ENCODE results near the gene GGA3. TPM values are rescaled to one million over a fixed set of nuclear protein-coding genes. Genes with fewer than 3 reads are reported as not detected.

Gene GGA3
- total RNA-seq, 1 experiment from 2014 or later, result 58.3 TPM

DNA sequence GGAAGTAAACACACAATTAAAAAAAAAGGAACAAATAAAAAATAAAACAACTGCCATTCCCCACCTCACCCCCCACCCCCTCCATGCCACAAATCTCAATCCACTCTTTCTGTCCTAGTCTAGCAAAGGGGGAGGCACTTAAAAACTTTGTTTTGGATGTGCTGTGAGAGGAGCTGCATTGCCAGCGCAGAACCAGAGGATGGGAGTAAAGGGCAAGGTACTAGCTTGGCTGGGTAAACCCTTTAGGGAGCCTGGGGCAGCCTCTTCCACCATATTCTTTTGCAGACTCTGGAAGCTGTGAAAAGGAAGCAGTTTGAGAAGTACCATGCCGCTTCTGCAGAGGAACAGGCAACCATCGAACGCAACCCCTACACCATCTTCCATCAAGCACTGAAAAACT, 1.6 kb upstream of the GGA3 start (continued):
- TF ChIP-seq POLR2AphosphoS5 (IDR thresholded peaks at IDR 0.05; ENCODE audit: low read depth, low read length), result no peak
- TF ChIP-seq ATF3 (IDR thresholded peaks at IDR 0.05), result no peak
- TF ChIP-seq EZH2phosphoT487 (IDR thresholded peaks at IDR 0.05; ENCODE audit: borderline replicate concordance), result no peak
- no peak for TF ChIP-seq JUND (IDR thresholded peaks at IDR 0.05)
- TF ChIP-seq, protein P1, sequence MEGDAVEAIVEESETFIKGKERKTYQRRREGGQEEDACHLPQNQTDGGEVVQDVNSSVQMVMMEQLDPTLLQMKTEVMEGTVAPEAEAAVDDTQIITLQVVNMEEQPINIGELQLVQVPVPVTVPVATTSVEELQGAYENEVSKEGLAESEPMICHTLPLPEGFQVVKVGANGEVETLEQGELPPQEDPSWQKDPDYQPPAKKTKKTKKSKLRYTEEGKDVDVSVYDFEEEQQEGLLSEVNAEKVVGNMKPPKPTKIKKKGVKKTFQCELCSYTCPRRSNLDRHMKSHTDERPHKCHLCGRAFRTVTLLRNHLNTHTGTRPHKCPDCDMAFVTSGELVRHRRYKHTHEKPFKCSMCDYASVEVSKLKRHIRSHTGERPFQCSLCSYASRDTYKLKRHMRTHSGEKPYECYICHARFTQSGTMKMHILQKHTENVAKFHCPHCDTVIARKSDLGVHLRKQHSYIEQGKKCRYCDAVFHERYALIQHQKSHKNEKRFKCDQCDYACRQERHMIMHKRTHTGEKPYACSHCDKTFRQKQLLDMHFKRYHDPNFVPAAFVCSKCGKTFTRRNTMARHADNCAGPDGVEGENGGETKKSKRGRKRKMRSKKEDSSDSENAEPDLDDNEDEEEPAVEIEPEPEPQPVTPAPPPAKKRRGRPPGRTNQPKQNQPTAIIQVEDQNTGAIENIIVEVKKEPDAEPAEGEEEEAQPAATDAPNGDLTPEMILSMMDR (IDR thresholded peaks at IDR 0.05 in 2 of 3, conservative IDR thresholded peaks at IDR 0.05 in 1 of 3; ENCODE audit: borderline replicate concordance in 1 of 3, insufficient read depth in 1 of 3, low read depth in 2 of 3, low read length in 2 of 3), result peak in 2 of 3 experiments; percentile 20 to 38; a peak in 3 of 6 replicates
- TF ChIP-seq ZNF274 (IDR thresholded peaks at IDR 0.05; ENCODE audit: low read depth, low read length), result no peak

DNA sequence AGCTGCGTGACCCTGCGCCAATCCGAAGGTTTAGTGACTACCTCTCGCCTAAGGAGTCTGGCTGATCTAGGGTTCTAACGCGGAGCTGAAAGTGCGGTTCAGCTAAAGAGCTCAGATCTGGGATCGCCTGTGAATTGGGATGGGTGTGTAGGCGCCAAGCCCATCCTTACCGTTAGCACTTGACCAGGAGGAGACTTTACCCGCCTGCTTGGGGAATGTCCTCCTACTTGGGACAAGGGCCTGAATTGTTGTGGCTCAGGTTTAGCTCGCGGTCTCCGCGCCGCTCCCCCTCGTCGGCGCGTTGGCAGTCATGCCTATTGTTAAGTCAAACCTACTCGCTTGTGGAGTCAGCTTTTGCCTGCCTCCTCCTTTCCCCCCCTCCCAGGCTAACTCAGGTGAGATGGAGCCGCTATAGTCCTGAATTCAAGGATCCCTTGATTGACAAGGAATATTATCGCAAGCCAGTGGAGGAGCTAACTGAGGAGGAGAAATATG, 753 bp upstream of the GGA3 start:
- H3K4me2 ChIP-seq (ENCODE audit: low read length), result peak overlapping the region; percentile 97
- H3K9me2 ChIP-seq (ENCODE audit: insufficient read depth), result no peaks in the 10 kb centered on the region
- no peaks in the 10 kb centered on the region for H3K9me3 ChIP-seq (ENCODE audit: control insufficient read depth in 1 of 2, insufficient read depth in 1 of 2, low read depth in 1 of 2, low read length in 2 of 2)
- H3K4me1 ChIP-seq (ENCODE audit: control insufficient read depth in 1 of 2, insufficient read depth in 2 of 2, low read length in 2 of 2), result peaks cover 17 to 26% of the 10 kb centered on the region in 2 experiments
- H3K79me2 ChIP-seq (ENCODE audit: insufficient read depth, low read length), result peaks cover 66% of the 10 kb centered on the region
- ChIA-PET POLR2A (interaction anchor here (0.6 to 3.1 kb wide), 8 partner anchors 8 to 148 kb away, joined by 3 to 29 read pairs (median 4); partner anchors contain the start of genes GRB2, MIF4GD, NUP85 and SLC25A19), CTCF (interaction anchor here (1.0 to 5.8 kb wide), 8 partner anchors 8 to 254 kb away, joined by 3 to 42 read pairs (median 4); partner anchors contain the start of genes GRB2, MIF4GD, SLC25A19 and TSEN54), RAD21 (ENCODE audit: low non-redundant PET in 1 of 2, low total read pairs in 2 of 2, uncharacterized antibody in 2 of 2, unreplicated experiment in 2 of 2) (interaction anchor here in 1 of 2 experiments (0.8 to 1.2 kb wide), 2 partner anchors 9 to 150 kb away, joined by 3 to 5 read pairs; partner anchors contain the start of gene MIF4GD)
- BruUV-seq (replicated peaks), result TSS peak; percentile 61
- H3K27ac ChIP-seq (ENCODE audit: low read depth, low read length), result peak overlapping the region; percentile 80
- no peaks in the 10 kb centered on the region for H4K20me1 ChIP-seq (ENCODE audit: insufficient read depth)
- peaks cover 18 to 39% of the 10 kb centered on the region in 2 experiments; a peak in 3 of 4 replicates for H3K36me3 ChIP-seq (ENCODE audit: control insufficient read depth in 1 of 2, insufficient read depth in 2 of 2, low read length in 2 of 2)
- no peaks in the 10 kb centered on the region for H3K27me3 ChIP-seq (ENCODE audit: insufficient read depth, low read length)
- ATAC-seq (peak; percentile 28; the same call in 1 of the 2 replicates), DNase-seq (ENCODE audit: low read depth, low spot score) (no peak)
- H3K9ac ChIP-seq (ENCODE audit: low read length), result peak overlapping the region; percentile 92
- no peak overlapping the region for H2AFZ ChIP-seq (ENCODE audit: low read depth, low read length, poor library complexity, severe bottlenecking)
- intact Hi-C loops (cut with micrococcal nuclease), result loop anchor here (10.0 kb wide), 1 partner anchor 147 kb away; no protein-coding TSS in a partner anchor
- no peak for TF ChIP-seq JUND (IDR thresholded peaks at IDR 0.05)
- no peak for TF ChIP-seq EGR1 (IDR thresholded peaks at IDR 0.05; ENCODE audit: low read depth)
- peak; percentile 60 for TF ChIP-seq ZFX (IDR thresholded peaks at IDR 0.05)
- no peak for TF ChIP-seq REST (IDR thresholded peaks at IDR 0.05; ENCODE audit: low read depth)
- no peak for TF ChIP-seq SP1 (IDR thresholded peaks at IDR 0.05; ENCODE audit: low read depth)
- H3K4me3 ChIP-seq (replicated peaks in 1 of 2; ENCODE audit: low read depth in 1 of 2, low read length in 2 of 2), result peak overlapping the region; percentile 83 to 97
